ENCODE results near the gene PSMG3.
A peak's percentile ranks its signal among the peaks of the same experiment; 100 is the strongest.

Gene PSMG3

GRCh38 chr7:1536743-1537534 lies 32.9 kb downstream of the PSMG3 start (continued):
- TF ChIP-seq SCRT2 (tag by site-specific recombination; IDR thresholded peaks at IDR 0.05): no peak
- TF ChIP-seq KLF16 (tag by site-specific recombination; IDR thresholded peaks at IDR 0.05): no peak
- TF ChIP-seq, protein P1, sequence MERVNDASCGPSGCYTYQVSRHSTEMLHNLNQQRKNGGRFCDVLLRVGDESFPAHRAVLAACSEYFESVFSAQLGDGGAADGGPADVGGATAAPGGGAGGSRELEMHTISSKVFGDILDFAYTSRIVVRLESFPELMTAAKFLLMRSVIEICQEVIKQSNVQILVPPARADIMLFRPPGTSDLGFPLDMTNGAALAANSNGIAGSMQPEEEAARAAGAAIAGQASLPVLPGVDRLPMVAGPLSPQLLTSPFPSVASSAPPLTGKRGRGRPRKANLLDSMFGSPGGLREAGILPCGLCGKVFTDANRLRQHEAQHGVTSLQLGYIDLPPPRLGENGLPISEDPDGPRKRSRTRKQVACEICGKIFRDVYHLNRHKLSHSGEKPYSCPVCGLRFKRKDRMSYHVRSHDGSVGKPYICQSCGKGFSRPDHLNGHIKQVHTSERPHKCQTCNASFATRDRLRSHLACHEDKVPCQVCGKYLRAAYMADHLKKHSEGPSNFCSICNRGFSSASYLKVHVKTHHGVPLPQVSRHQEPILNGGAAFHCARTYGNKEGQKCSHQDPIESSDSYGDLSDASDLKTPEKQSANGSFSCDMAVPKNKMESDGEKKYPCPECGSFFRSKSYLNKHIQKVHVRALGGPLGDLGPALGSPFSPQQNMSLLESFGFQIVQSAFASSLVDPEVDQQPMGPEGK (tag by site-specific recombination; IDR thresholded peaks at IDR 0.05): peak; percentile 91
- TF ChIP-seq SCRT1 (tag by site-specific recombination; IDR thresholded peaks at IDR 0.05; ENCODE audit: borderline replicate concordance): no peak
- TF ChIP-seq ZNF10 (tag by site-specific recombination; IDR thresholded peaks at IDR 0.05): no peak
- peak; percentile 86 for TF ChIP-seq ZFHX2 (tag by site-specific recombination; conservative IDR thresholded peaks at IDR 0.05)
- no peak for TF ChIP-seq ZNF473 (tag by site-specific recombination; IDR thresholded peaks at IDR 0.05)
- TF ChIP-seq, protein P2, sequence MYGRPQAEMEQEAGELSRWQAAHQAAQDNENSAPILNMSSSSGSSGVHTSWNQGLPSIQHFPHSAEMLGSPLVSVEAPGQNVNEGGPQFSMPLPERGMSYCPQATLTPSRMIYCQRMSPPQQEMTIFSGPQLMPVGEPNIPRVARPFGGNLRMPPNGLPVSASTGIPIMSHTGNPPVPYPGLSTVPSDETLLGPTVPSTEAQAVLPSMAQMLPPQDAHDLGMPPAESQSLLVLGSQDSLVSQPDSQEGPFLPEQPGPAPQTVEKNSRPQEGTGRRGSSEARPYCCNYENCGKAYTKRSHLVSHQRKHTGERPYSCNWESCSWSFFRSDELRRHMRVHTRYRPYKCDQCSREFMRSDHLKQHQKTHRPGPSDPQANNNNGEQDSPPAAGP (tag by site-specific recombination; IDR thresholded peaks at IDR 0.05): peak; percentile 87
- TF ChIP-seq, protein P3, sequence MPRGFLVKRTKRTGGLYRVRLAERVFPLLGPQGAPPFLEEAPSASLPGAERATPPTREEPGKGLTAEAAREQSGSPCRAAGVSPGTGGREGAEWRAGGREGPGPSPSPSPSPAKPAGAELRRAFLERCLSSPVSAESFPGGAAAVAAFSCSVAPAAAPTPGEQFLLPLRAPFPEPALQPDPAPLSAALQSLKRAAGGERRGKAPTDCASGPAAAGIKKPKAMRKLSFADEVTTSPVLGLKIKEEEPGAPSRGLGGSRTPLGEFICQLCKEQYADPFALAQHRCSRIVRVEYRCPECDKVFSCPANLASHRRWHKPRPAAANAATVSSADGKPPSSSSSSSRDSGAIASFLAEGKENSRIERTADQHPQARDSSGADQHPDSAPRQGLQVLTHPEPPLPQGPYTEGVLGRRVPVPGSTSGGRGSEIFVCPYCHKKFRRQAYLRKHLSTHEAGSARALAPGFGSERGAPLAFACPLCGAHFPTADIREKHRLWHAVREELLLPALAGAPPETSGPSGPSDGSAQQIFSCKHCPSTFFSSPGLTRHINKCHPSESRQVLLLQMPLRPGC (tag by site-specific recombination; IDR thresholded peaks at IDR 0.05): peak; percentile 100
- peak; percentile 14; the same call in 1 of the 2 replicates for TF ChIP-seq KLF9 (tag by site-specific recombination; IDR thresholded peaks at IDR 0.05; ENCODE audit: low read depth)
- TF ChIP-seq FEZF1 (tag by site-specific recombination; IDR thresholded peaks at IDR 0.05): no peak
- TF ChIP-seq TCF7L2 (IDR thresholded peaks at IDR 0.05; ENCODE audit: borderline replicate concordance, low read depth, low read length): no peak
- peak; percentile 27; the same call in 1 of the 2 replicates for TF ChIP-seq ZNF24 (tag by site-specific recombination; IDR thresholded peaks at IDR 0.05)
- TF ChIP-seq ZNF292 (tag by site-specific recombination; IDR thresholded peaks at IDR 0.05; ENCODE audit: borderline replicate concordance, low read depth): no peak
- peak; percentile 81 for TF ChIP-seq EGR2 (tag by site-specific recombination; IDR thresholded peaks at IDR 0.05; ENCODE audit: low read depth)

GRCh38 chr7:1536455-1536742 lies 33.4 kb downstream of the PSMG3 start:
- H3K4me1 ChIP-seq (ENCODE audit: control insufficient read depth, insufficient read depth, low read length): peaks cover 31% of the 10 kb centered on the region
- peaks cover 0 to 22% of the 10 kb centered on the region in 2 experiments; a peak in 1 of 3 replicates for H3K36me3 ChIP-seq (ENCODE audit: control insufficient read depth in 2 of 2, insufficient read depth in 1 of 2, low read length in 2 of 2)
- ChIA-PET POLR2A (interaction anchor here (0.7 to 6.8 kb wide), 5 partner anchors 19 to 76 kb away, joined by 3 to 40 read pairs (median 10); partner anchors contain the start of genes PSMG3 and TMEM184A), CTCF (interaction anchor here (0.6 to 4.7 kb wide), 3 partner anchors 19 to 55 kb away, joined by 3 to 23 read pairs (median 4); partner anchors contain the start of gene TMEM184A)
- no peaks in the 10 kb centered on the region for H3K9me3 ChIP-seq (ENCODE audit: control insufficient read depth, insufficient read depth, low read depth, low read length)
- H3K27ac ChIP-seq (ENCODE audit: extremely low read depth, low read depth, low read length): no peak overlapping the region
- TF ChIP-seq KLF1 (tag by site-specific recombination; IDR thresholded peaks at IDR 0.05) (no peak), ZNF292 (tag by site-specific recombination; IDR thresholded peaks at IDR 0.05; ENCODE audit: borderline replicate concordance, low read depth) (no peak), ZNF138 (tag by site-specific recombination; IDR thresholded peaks at IDR 0.05; ENCODE audit: borderline replicate concordance) (no peak), ZFP37 (tag by site-specific recombination; IDR thresholded peaks at IDR 0.05) (no peak), YY2 (tag by site-specific recombination; IDR thresholded peaks at IDR 0.05) (no peak), ZNF311 (tag by site-specific recombination; IDR thresholded peaks at IDR 0.05; ENCODE audit: borderline replicate concordance) (no peak), ZNF692 (tag by site-specific recombination; IDR thresholded peaks at IDR 0.05) (no peak)
- TF ChIP-seq, protein P4, sequence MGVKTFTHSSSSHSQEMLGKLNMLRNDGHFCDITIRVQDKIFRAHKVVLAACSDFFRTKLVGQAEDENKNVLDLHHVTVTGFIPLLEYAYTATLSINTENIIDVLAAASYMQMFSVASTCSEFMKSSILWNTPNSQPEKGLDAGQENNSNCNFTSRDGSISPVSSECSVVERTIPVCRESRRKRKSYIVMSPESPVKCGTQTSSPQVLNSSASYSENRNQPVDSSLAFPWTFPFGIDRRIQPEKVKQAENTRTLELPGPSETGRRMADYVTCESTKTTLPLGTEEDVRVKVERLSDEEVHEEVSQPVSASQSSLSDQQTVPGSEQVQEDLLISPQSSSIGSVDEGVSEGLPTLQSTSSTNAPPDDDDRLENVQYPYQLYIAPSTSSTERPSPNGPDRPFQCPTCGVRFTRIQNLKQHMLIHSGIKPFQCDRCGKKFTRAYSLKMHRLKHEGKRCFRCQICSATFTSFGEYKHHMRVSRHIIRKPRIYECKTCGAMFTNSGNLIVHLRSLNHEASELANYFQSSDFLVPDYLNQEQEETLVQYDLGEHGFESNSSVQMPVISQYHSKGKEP (tag by site-specific recombination; IDR thresholded peaks at IDR 0.05): no peak
- TF ChIP-seq, protein P5, sequence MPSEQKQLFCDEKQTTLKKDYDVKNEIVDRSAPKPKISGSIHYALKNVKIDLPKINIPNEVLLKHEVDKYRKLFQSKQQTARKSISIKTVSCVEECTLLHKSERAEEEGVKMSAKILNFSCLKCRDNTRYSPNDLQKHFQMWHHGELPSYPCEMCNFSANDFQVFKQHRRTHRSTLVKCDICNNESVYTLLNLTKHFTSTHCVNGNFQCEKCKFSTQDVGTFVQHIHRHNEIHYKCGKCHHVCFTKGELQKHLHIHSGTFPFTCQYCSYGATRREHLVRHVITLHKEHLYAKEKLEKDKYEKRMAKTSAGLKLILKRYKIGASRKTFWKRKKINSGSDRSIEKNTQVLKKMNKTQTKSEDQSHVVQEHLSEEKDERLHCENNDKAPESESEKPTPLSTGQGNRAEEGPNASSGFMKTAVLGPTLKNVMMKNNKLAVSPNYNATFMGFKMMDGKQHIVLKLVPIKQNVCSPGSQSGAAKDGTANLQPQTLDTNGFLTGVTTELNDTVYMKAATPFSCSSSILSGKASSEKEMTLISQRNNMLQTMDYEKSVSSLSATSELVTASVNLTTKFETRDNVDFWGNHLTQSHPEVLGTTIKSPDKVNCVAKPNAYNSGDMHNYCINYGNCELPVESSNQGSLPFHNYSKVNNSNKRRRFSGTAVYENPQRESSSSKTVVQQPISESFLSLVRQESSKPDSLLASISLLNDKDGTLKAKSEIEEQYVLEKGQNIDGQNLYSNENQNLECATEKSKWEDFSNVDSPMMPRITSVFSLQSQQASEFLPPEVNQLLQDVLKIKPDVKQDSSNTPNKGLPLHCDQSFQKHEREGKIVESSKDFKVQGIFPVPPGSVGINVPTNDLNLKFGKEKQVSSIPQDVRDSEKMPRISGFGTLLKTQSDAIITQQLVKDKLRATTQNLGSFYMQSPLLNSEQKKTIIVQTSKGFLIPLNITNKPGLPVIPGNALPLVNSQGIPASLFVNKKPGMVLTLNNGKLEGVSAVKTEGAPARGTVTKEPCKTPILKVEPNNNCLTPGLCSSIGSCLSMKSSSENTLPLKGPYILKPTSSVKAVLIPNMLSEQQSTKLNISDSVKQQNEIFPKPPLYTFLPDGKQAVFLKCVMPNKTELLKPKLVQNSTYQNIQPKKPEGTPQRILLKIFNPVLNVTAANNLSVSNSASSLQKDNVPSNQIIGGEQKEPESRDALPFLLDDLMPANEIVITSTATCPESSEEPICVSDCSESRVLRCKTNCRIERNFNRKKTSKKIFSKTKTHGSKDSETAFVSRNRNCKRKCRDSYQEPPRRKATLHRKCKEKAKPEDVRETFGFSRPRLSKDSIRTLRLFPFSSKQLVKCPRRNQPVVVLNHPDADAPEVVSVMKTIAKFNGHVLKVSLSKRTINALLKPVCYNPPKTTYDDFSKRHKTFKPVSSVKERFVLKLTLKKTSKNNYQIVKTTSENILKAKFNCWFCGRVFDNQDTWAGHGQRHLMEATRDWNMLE (tag by site-specific recombination; conservative IDR thresholded peaks at IDR 0.05; ENCODE audit: low read depth): no peak
- no peak overlapping the region for H3K4me3 ChIP-seq (ENCODE audit: low read depth, low read length)

All from HEK293 (cell line).